Loucy (cell line): Measurements from ENCODE around the gene KIF1B.

ENCODE experiments used
- CTCF ChIP-seq: fragments of 200-600 bp; sonication (generic); conservative IDR thresholded peaks from 2 replicates; pipeline ENCODE4 v1.5.1; 2014; ENCODE audit warnings: mild to moderate bottlenecking, antibody characterized with exemption, low read length
- EZH2phosphoT487 ChIP-seq: fragments of 200-600 bp; IDR thresholded peaks from 2 replicates; pipeline ENCODE4 v1.6.1; 2018; ENCODE audit warnings: antibody characterized with exemption, mild to moderate bottlenecking, moderate library complexity, borderline replicate concordance

- TF ChIP-seq CTCF, result no peak
- no peak for TF ChIP-seq EZH2phosphoT487
These were observed 143.3 kb downstream of the KIF1B start for GRCh38 chr1:10353693-10354092.
